HG03095 (cell line): Measurements from ENCODE around the gene LRBA.
"Not testable (repeated sequence)": the region's sequence is repeated elsewhere in the genome, so short reads cannot be mapped to it uniquely, and the experiment has no call there.

ENCODE experiments used
- ATAC-seq: cut with Tn5 transposase; IDR thresholded peaks from one replicate; pipeline ENCODE4 v1.9.1; 2021; ENCODE audit warnings: moderate library complexity; ENCODE audit not compliant: unreplicated experiment

The LRBA gene

DNA sequence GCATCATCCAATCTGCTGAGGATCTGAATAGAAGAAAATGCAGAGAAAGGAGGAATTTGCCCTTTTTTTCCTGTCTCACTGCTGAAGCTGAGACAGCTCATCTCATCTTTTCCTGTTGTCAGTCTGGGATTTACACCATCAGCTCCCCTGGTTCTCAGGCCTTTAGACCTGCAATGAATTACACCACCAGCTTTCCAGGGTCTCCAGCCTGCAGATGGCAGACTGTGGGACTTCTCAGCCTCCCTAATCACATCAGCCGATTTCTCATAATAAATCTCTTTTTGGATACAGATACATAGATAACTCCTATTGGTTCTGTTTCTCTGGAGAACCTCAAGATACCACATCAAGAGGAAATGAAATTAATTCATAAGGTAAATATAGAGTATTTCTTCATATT, 567.7 kb downstream of the LRBA start:
- ATAC-seq: no peak

DNA sequence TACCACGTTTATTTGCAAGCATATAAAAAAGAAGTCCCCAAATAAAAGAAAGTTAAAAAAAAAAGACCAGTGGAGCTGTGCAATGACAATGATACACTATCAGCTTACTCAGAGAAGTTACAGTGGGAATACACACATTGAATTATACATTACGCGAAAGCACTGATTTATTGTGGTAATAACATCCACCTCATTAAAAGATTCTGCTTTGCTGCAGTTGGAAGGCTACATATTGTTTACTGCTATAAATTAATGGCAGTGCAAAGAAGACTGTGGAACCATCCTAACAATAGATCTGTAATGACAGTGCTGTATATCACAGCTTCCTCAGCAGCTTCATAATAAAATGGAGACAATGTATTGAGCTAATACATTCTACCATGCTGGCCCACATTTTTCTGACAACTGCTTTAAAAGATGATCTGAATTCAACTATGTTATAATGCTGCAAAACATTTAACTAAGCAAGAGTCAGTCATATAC, 575.6 kb downstream of the LRBA start:
- ATAC-seq: no peak

GRCh38 chr4:150436598-150437370, 578.3 kb downstream of the LRBA start:
- no peak for ATAC-seq

DNA sequence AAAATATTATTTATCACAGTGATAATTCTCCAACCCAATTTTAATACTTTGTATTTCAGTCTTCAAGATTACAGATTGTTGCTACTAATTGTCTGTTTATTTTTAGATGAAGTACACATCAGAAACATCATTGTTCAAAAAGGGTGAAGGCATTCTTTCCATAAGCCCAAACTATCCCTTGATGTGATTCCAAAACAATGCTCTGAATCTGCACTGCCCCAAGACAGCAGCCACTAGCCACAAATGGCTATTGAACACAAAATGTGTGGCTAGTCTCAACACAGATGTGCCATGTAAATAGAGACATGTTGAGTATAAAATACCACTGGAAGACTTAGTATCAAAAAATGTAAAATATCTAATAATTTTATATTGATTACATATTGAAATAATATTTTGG, 583.9 kb downstream of the LRBA start:
- no peak for ATAC-seq

DNA sequence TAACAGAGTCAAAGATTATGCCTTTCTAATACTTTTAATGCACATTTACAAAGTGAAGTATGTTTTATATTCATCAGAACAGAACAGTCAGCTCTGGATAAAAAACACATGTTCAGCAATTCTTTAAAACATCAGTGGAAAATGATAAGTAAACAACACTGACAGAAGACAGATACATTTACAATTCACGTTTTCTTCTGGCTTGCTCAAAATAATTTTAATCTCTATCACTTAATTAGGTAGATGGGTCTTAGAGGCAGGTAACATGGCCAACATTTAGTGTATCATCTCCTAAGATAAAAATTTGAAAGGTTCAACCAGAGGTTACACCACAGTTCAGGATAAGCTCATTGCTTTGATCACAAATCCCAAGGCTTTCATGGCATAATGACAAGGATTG, 589.9 kb downstream of the LRBA start:
- no peak for ATAC-seq

DNA sequence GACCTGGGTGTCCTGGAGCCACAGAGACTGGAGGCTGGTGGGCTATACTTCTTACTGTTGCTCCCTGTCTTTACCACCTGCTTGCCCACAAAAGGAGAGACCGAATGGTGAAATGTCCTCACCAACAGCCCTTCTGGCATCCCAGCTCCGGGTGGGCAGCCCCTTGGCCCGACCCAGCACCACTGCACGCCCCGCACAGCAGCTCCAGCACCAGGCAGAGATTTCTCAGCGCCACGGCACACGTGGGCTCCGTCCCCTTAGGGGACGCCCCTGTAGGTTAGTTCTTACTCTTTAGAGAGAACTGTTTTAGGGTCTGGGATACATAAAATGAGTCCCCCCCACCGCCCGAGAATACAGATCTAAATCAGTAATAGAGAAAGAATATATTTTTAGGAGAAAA, 591.6 kb downstream of the LRBA start:
- no peak for ATAC-seq

DNA sequence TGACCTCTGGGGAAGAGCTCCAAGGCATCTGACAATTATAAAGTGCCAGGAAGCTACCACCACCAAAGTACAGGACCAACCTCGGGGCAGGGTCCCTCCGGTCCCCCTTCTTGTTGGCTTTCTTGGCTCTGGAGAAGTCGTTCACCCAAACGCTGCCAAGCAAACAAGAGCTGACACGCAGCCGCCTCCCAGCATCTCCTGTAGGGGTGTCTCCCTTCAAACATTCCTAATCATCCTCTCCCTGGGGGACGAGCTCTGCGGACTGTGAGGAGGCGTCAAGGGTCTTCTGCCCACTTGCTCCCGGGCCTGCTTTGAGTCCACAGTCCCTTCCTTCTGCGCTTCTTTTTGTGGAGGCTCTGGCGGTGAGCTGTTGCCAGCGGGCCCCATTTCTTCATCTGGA, 592.0 kb downstream of the LRBA start:
- ATAC-seq: no peak

GRCh38 chr4:150421612-150422011, 593.5 kb downstream of the LRBA start:
- no peak for ATAC-seq

DNA sequence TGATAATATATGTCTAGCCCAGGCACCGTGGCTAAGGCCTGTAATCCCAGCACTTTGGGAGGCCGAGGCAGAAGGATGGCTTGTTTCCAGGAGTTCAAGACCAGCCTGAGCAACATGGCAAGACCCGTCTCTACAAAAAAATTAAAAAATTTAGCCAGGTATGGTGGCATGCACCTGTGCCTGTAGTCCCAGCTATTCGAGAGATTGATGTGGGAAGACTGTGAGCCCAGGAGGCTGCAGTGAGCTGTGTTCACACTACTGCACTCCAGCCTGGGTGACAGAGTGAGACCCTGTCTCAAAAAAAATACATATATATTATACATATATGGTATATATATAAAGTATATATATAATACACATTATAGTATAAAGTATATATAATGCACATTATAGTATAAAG, 595.1 kb downstream of the LRBA start:
- ATAC-seq: no peak

GRCh38 chr4:150418757-150419410, 596.2 kb downstream of the LRBA start:
- ATAC-seq: no peak

DNA sequence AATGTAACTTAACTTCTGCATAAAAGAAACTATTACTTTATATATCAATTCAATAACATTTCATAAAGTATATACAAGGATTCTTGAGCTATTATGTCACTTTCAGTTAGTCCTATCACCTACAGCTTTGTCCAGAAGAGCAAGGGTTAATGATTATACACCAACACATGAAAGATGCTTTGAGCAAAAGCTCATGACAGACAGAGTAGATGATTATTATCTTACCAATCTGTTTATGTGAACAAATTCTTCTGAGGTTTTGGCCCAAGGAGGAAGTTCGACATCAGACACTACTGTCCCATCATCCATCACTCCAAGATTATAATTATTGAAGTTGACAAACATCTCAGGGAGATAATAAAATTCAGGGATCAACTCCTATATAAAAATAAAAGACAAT, 599.9 kb downstream of the LRBA start:
- no peak for ATAC-seq

DNA sequence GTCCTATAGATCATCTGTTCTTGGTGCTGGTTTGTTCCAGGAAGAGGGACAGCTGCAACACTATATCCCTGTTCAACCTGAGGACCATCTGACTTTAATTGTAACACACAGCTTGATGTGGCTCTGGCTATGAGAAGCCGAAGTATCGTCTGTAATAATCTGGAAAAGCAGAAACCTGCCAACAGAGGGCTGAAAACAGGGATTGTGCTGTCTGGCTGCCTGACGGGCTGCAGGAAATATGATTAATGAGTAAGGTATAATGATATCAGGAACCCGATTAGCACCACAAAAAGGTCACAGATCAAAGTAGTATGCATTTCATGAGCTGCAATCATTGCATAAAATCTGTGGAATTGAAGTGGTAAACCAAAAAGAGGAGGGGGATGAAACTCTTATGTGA, 603.6 kb downstream of the LRBA start:
- ATAC-seq: no peak

DNA sequence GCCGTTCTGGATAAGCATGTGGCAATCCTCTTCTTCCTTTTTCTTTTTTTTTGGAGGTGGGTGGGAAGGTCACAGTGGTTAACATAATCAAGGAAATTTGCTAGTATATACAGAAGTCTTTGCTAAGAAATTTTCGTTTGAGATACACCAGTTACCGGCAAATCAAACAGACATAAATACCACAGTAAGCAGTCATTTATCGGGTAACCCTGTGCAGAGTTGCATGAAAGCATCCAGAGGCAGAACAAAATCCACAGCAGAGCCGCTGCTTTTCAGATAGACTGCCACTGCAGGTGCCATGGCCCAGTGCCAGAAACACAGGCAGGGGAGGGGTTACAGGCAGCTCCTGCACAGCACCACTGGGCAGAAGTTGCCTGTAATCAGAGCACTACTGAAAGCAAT, 612.2 kb downstream of the LRBA start:
- no peak for ATAC-seq

DNA sequence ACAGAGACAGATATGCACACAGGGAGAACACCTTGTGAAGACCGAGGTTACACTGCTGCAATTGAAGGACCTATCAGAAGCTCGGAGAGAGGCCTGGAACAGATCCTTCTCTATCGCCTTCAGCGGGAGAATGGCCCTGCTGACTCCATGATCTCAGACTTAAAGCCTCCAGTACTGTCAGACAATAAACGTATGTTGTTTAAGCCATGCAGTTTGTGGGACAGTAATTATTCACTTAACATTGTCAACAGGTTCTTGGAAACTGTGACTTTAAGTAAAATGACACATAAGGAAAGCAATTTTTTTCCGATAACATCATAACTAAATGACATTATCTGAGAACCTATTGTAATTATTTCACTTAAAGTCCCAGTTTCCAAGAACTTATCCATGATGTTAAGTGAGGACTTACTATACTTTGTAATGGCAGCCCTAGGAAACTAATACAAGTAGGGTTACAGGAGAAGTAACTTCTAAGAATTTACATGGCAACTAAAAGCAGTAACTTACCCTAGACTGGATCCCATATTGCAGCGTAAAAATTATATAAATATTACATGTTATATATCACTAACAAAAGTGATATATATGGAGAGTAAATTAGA, 613.9 kb downstream of the LRBA start:
- ATAC-seq: no peak

DNA sequence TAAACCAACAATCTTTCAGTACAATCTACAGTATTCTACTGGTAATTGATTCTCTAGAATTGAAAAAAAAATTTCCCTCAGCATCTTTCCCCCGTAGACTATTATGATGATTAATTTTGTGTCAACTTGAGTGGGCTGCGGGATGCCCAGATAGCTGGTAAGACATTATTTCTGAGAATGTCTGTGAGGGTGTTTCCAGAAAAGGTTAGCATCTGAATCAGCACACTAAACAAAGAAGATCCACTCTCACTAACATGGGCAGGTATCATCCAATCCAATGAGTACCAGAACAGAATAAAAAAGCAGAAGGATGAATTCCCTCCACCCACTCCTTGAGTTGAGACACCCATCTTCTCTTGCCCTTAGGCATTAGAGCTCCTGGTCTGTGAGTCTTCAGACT, 619.2 kb downstream of the LRBA start:
- ATAC-seq: no peak

GRCh38 chr4:150394046-150394445, 621.0 kb downstream of the LRBA start:
- ATAC-seq: no peak

DNA sequence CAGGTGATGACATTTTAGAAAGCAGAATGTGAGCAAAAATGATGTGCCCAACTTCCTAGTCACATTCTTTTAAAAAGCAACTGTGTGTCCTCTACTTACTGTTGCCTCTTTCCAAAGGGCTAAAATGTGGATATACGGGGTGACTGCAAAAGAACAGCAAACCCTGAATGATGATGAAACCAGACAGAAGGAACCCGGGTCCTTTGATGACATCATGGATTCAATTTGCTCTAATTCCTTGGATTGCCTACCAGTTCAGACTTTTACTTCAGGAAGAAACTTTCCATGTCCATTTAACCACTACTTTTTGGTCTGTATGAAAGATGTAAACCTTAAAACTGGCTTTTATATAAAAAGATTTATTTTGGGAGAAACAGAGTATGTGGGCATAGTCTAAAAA, 624.0 kb downstream of the LRBA start:
- ATAC-seq: no peak

- ATAC-seq: no peak
These were observed 624.6 kb downstream of the LRBA start for GRCh38 chr4:150390531-150390910.

- no peak for ATAC-seq
These were observed 625.1 kb downstream of the LRBA start for GRCh38 chr4:150389896-150390530.

- no peak for ATAC-seq
These were observed 627.1 kb downstream of the LRBA start for GRCh38 chr4:150387981-150388380.

DNA sequence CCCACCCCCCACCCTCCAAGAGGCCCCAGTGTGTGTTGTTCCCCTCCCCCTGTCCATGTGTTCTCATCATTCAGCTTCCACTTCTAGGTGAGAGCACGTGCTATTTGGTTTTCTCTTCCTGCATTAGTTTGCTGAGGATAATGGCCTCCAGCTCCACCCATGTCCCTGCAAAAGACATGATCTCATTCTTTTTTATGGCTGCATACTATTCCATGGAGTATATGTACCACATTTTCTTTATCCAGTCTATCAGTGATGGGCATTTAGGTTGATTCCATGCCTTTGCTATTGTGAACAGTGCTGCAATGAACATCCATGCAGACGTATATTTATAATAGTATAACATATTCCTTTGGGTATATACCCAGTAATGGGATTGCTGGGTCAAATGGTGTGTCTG, 628.7 kb downstream of the LRBA start:
- not testable (repeated sequence) for ATAC-seq

DNA sequence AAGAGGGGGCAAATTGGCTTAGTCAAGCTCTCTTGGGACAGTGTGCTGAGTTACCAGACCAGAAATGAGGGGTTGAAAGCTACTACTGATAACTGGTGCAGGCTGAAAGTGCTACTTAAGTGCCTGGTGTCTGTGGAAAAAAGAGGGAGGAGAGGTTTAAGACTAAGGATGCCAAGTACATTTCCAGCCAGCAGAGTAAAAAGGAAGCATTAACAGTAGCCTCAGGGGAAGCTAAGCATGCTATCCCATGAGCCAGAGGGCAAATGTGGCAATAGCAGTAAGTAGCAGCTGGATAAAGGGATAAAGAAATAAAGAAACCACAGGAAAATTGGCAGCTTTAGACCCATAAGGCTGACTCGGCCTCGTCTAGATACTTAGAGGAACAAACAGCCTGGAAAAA, 629.5 kb downstream of the LRBA start:
- no peak for ATAC-seq
